K562 (cell line): ENCODE measurements around the gene MAST4. TPM values are rescaled to one million over a fixed set of nuclear protein-coding genes. Genes with fewer than 3 reads are reported as not detected.

Source experiments
- ATAC-seq: fragments of 200-7000 bp; cut with Tn5 transposase; 3 replicates; pipeline ENCODE4 v1.9.1; 2020; ENCODE audit warnings: moderate library complexity
- BruUV-seq: library from RNA; stranded (reverse); fragments of 400-500 nt; replicated peaks from 2 replicates; lab custom pipeline; 2021; lab: Mats Ljungman, UMichigan
- CTCF ChIA-PET: fragments of 300-600 bp; formaldehyde crosslinking; extraction: SDS; loops from one replicate; lab custom pipeline; 2021; ENCODE audit warnings: low intra/inter-chr PET ratio; lab: Yijun Ruan, JAX
- POLR2A ChIA-PET: fragments of 300-600, 350-650 bp; sonication (Branson Sonifier 250); formaldehyde crosslinking; extraction: SDS; loops from one replicate; lab custom pipeline; 2021; ENCODE audit warnings: antibody characterized with exemption, inconsistent platforms; lab: Yijun Ruan, JAX
- DNase-seq, 4 experiments: peaks; one replicate each; pipeline versions ENCODE4 v3.0.0 to v3.0.0-alpha.2; 2011 to 2018; ENCODE audit warnings: low spot score in 3 of 4, mixed read lengths in 3 of 4; ENCODE audit errors: extremely low read depth in 1 of 4
- FAIRE-seq: peaks from 2 replicates; lab custom pipeline; 2011; peaks lifted over from hg19 to GRCh38; lab: Jason Lieb, UNC
- H2AFZ ChIP-seq: 2 replicates; pipeline ENCODE4 v1.6.0; 2011; ENCODE audit warnings: low read depth, low read length, control low read depth, inconsistent platforms
- H3K27ac ChIP-seq: fragments of 200-600 bp; 3 replicates; pipeline ENCODE4 v1.8.0; 2011; ENCODE audit warnings: low read depth, mild to moderate bottlenecking, control low read depth, inconsistent platforms, low read length, moderate library complexity, mixed read lengths; ENCODE audit errors: extremely low read depth
- H3K27me3 ChIP-seq, 2 experiments: fragments of 300-600 bp in 1 of 2; 2 replicates in 1 of 2; 3 replicates in 1 of 2; pipeline versions ENCODE4 v1.6.0 to v1.8.0; 2011; ENCODE audit warnings: inconsistent platforms in 2 of 2, low read length in 2 of 2, mild to moderate bottlenecking in 1 of 2, mixed read lengths in 1 of 2, moderate library complexity in 1 of 2; ENCODE audit not compliant: control insufficient read depth in 2 of 2, insufficient read depth in 2 of 2
- H3K36me3 ChIP-seq: fragments of 300-600 bp; 3 replicates; pipeline ENCODE4 v1.8.0; 2011; ENCODE audit warnings: mild to moderate bottlenecking, low read length, inconsistent platforms; ENCODE audit not compliant: control insufficient read depth, insufficient read depth
- H3K4me1 ChIP-seq, 2 experiments: fragments of 200-600 bp in 1 of 2; replicated peaks in 1 of 2; 2 replicates in 1 of 2; 3 replicates in 1 of 2; pipeline versions ENCODE4 v1.5.1 to v1.8.0; 2011; ENCODE audit warnings: inconsistent platforms in 2 of 2, low read length in 2 of 2, mild to moderate bottlenecking in 1 of 2, mixed read lengths in 1 of 2, moderate library complexity in 1 of 2; ENCODE audit not compliant: control insufficient read depth in 2 of 2, insufficient read depth in 2 of 2
- H3K4me2 ChIP-seq: 2 replicates; pipeline ENCODE4 v1.6.1; 2011; ENCODE audit warnings: low read length, control low read depth, inconsistent platforms, mixed read lengths; ENCODE audit not compliant: insufficient read depth
- H3K4me3 ChIP-seq: fragments of 200-600 bp; sonication (generic), shearing (Covaris generic); 2 replicates; pipeline ENCODE4 v1.5.1; 2016; ENCODE audit warnings: control low read depth, inconsistent platforms
- H3K79me2 ChIP-seq: fragments of 200-600 bp; 3 replicates; pipeline ENCODE4 v1.8.0; 2011; ENCODE audit warnings: low read length, inconsistent platforms; ENCODE audit not compliant: control insufficient read depth, insufficient read depth
- H3K9ac ChIP-seq, 2 experiments: 2 replicates each; pipeline versions ENCODE4 v1.6.0 to v1.6.1; 2011; ENCODE audit warnings: low read depth in 2 of 2, low read length in 2 of 2, control low read depth in 1 of 2, inconsistent platforms in 1 of 2, mild to moderate bottlenecking in 1 of 2, mixed read lengths in 1 of 2; ENCODE audit not compliant: insufficient read depth in 1 of 2
- H3K9me1 ChIP-seq: one replicate; pipeline ENCODE4 v1.6.0; 2011; ENCODE audit warnings: inconsistent platforms, mild to moderate bottlenecking, low read length, moderate library complexity; ENCODE audit not compliant: control insufficient read depth, insufficient read depth
- H3K9me3 ChIP-seq: replicated peaks from 2 replicates; pipeline ENCODE4 v1.5.1; 2011; ENCODE audit warnings: low read depth, low read length, inconsistent platforms; ENCODE audit not compliant: control insufficient read depth, insufficient read depth
- H4K20me1 ChIP-seq: replicated peaks from 2 replicates; pipeline ENCODE4 v1.6.1; 2011; ENCODE audit warnings: low read length, inconsistent platforms, mixed read lengths; ENCODE audit not compliant: control insufficient read depth, insufficient read depth
- EHMT2 ChIP-seq: fragments of 450-650 bp; IDR thresholded peaks from 2 replicates; pipeline ENCODE4 v1.6.1; 2018; ENCODE audit warnings: antibody characterized with exemption
- FOXJ3 ChIP-seq: sonication (generic); formaldehyde crosslinking; IDR thresholded peaks from 2 replicates; pipeline ENCODE4 v1.4.0; 2020; ENCODE audit warnings: mild to moderate bottlenecking, missing genetic modification reagents
- HDAC1 ChIP-seq, 2 experiments: fragments of 450-650 bp; IDR thresholded peaks; 2 replicates each; pipeline ENCODE4 v1.6.1; 2016 to 2017; ENCODE audit warnings: inconsistent platforms in 1 of 2, mild to moderate bottlenecking in 1 of 2, moderate library complexity in 1 of 2
- HNRNPLL ChIP-seq: fragments of 200-400 bp; formaldehyde crosslinking; IDR thresholded peaks from 2 replicates; pipeline ENCODE4 v1.6.1; 2017; ENCODE audit warnings: low read length, low read depth, mild to moderate bottlenecking; ENCODE audit not compliant: poor library complexity, severe bottlenecking
- IRF9 ChIP-seq: fragments of 450-650 bp; IDR thresholded peaks from 2 replicates; pipeline ENCODE4 v1.6.1; 2016; ENCODE audit warnings: missing biosample characterization, missing genetic modification characterization
- MECOM ChIP-seq: fragments of 250-450 bp; sonication (Bioruptor Pico); IDR thresholded peaks from 2 replicates; pipeline ENCODE4 v1.8.0; 2022; ENCODE audit warnings: inconsistent platforms
- MXI1 ChIP-seq: IDR thresholded peaks from 2 replicates; pipeline ENCODE4 v1.6.1; 2011; ENCODE audit warnings: low read depth, mild to moderate bottlenecking, improper control_type of control experiment, low read length
- STAT5B ChIP-seq: fragments of 250-450 bp; sonication (Bioruptor Pico); IDR thresholded peaks from 2 replicates; pipeline ENCODE4 v1.8.0; 2021; ENCODE audit warnings: mild to moderate bottlenecking, inconsistent platforms
- ZNF184 ChIP-seq: sonication (generic); formaldehyde crosslinking; IDR thresholded peaks from 2 replicates; pipeline ENCODE4 v1.5.0; 2020; ENCODE audit warnings: missing genetic modification reagents
- ZNF324 ChIP-seq: fragments of 250-450 bp; sonication (Bioruptor Pico); IDR thresholded peaks from 2 replicates; pipeline ENCODE4 v1.4.0; 2020; ENCODE audit warnings: mild to moderate bottlenecking
- ZNF347 ChIP-seq: fragments of 450-650 bp; formaldehyde crosslinking; IDR thresholded peaks from 2 replicates; pipeline ENCODE4 v1.4.0; 2020; ENCODE audit warnings: low read depth, mild to moderate bottlenecking, moderate library complexity
- WGBS: fragments of 100-300 bp; shearing (Covaris generic); methylation state at CpG from one replicate; pipeline ENCODE4 v1.1.6; 2016; ENCODE audit warnings: low coverage, mixed read lengths; ENCODE audit not compliant: insufficient coverage; ENCODE audit errors: missing lambda C conversion rate; 5-methylcytosine and 5-hydroxymethylcytosine counted together
- in situ Hi-C: fragments of 300-500 bp; cut with MboI; formaldehyde crosslinking; loops from 4 replicates; pipeline ENCODE4 v1.15.0; 2018; ENCODE audit warnings: inconsistent platforms, mixed read lengths
- intact Hi-C: fragments of 100-400 bp; cut with micrococcal nuclease; formaldehyde crosslinking; loops from 2 replicates; pipeline ENCODE4 v1.14.2; 2022
- polyA plus RNA-seq, 8 experiments: library from polyadenylated mRNA; depleted of rRNA in 4 of 8; stranded (reverse) in 5 of 8; unstranded in 3 of 8; fragments of >200 nt; fragmentation: Nextera tagmentation in 2 of 8; fragmentation: Illumina TruSeq in 1 of 8; extraction: Ambion mirVana in 2 of 8; extraction: Trizol in 1 of 8; gene quantifications; 2 replicates each; pipeline versions ENCODE4 v1.2.1 to v1.2.3, GENCODE V29; 2011 to 2014; ENCODE audit warnings: inconsistent platforms in 1 of 8, missing spikeins in 1 of 8
- total RNA-seq, 7 experiments: library from RNA; depleted of rRNA in 6 of 7; stranded (reverse); fragments of >200 nt in 6 of 7; fragmentation: Illumina TruSeq in 2 of 7; extraction: Trizol in 2 of 7; gene quantifications; 2 replicates each; pipeline versions ENCODE4 v1.2.1 to v1.2.3, GENCODE V29; 2011 to 2021; ENCODE audit warnings: low replicate concordance in 1 of 7
- TF ChIP-seq, protein P1 (sequence below): fragments of 200-400 bp; formaldehyde crosslinking; IDR thresholded peaks from 2 replicates; pipeline ENCODE4 v1.6.1; 2017; ENCODE audit warnings: mild to moderate bottlenecking, low read depth, low read length, moderate library complexity

The MAST4 gene
- total and polyA plus RNA-seq, 9 of the 15 experiments (the other 6 are each of a cell fraction or from before 2014, with no cell fraction given): 0.88 to 10.1 (median 5.2) TPM

- Histone ChIP-seq H3K9me1 (no peaks in the 10 kb centered on the region), H2AFZ (no peak overlapping the region), H3K27ac (no peak overlapping the region), H3K79me2 (no peaks in the 10 kb centered on the region), H4K20me1 (no peaks in the 10 kb centered on the region; the same call in 1 of the 2 replicates), H3K4me3 (no peak overlapping the region), H3K4me2 (no peak overlapping the region), H3K36me3 (no peaks in the 10 kb centered on the region), H3K4me1 (peaks cover 0 to 8% of the 10 kb centered on the region in 2 experiments; a peak in 3 of 5 replicates), H3K9me3 (no peaks in the 10 kb centered on the region), H3K9ac (no peak overlapping the region), H3K27me3 (no peaks in the 10 kb centered on the region)
- DNase-seq (no peak), ATAC-seq (no peak), FAIRE-seq (no peak)
- ChIA-PET CTCF (no interaction called here), POLR2A (interaction anchor here (1.6 kb wide), 1 partner anchor 9 kb away, joined by 4 read pairs; no protein-coding TSS in a partner anchor)
- 7% methylated on average over 2 of the region's 2 CpGs for WGBS
- no TSS peak for BruUV-seq
- in situ Hi-C loops (no loop called here), intact Hi-C loops (no loop called here)
- TF ChIP-seq, protein P1, sequence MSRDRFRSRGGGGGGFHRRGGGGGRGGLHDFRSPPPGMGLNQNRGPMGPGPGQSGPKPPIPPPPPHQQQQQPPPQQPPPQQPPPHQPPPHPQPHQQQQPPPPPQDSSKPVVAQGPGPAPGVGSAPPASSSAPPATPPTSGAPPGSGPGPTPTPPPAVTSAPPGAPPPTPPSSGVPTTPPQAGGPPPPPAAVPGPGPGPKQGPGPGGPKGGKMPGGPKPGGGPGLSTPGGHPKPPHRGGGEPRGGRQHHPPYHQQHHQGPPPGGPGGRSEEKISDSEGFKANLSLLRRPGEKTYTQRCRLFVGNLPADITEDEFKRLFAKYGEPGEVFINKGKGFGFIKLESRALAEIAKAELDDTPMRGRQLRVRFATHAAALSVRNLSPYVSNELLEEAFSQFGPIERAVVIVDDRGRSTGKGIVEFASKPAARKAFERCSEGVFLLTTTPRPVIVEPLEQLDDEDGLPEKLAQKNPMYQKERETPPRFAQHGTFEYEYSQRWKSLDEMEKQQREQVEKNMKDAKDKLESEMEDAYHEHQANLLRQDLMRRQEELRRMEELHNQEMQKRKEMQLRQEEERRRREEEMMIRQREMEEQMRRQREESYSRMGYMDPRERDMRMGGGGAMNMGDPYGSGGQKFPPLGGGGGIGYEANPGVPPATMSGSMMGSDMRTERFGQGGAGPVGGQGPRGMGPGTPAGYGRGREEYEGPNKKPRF: no peak
- TF ChIP-seq ZNF184 (CRISPR knock-in tag) (no peak), STAT5B (no peak), MECOM (CRISPR knock-in tag) (no peak), HNRNPLL (no peak), HDAC1 (IDR thresholded peaks at IDR 0.05) (no peak), ZNF347 (CRISPR knock-in tag) (no peak), EHMT2 (no peak), IRF9 (tag) (no peak), MXI1 (no peak), ZNF324 (no peak), FOXJ3 (CRISPR knock-in tag) (no peak)
Observed at GRCh38 chr5:67047616-67048015, 451.4 kb downstream of the MAST4 start.
